NK-92 (cell line): Measurements from ENCODE around the gene RAE1.

Source experiments
- DNase-seq: peaks from one replicate; lab custom pipeline; 2025; ENCODE audit not compliant: unreplicated experiment; lab: John Stamatoyannopoulos, UW

RAE1 gene

DNA sequence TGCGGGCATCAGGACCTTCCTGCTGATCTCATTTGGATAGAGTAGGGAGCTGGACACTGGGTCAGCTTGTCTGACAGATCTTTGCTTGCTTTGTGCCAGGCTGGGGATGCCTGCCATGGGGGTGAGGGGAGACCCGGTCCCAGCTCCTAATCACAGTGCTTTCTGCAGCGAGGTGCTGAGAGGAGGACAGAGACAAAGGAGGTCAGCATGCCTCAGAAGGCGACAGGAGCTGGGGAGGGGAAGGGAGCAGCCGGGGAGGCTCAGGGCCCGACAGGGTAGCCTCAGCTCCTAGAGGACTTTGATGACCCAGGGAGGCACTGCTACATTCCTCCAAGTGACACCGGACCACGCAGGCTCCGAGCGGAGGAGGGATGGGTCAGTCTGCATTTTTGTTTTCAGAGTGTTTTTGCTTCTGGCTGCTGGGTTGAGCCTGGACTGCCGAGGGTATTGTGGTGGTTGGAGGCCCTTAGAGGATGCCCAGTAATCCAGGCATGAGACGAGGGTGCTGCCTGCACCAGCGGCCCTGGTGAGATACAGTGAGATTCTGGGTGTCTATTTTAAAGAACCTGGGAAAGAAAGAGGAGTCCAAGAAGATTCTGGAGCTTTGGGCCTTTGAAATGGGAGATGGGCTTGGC is 48.0 kb downstream of the RAE1 start:
- no peak for DNase-seq

DNA sequence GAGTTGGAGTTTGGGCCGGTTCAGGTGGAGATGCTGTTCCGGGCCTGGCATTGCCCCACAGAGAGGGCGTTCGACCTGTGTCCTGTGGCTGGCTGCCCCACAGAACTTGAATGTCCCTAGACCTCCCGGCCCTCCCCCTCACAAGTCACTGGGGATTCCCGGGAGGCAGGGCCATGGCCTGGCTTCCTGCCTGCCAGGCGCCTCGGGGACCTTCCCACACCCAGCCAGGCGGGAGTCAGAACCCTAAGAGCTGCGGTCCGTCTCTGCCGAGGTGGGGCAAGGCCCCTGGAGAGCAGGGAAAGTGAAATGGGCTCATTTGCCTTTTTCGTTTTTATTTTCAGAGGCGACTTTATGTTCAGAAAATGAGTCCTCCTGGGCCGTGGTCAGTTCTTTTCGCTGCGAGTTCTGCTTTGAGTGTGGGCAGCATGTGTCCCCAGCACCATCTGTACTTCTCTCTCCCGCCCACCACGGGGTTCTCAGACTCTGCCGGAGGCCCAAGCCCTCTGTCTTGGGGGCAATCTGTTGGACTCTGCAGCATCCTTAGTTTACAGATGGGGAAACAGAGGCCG is 48.6 kb downstream of the RAE1 start:
- no peak for DNase-seq

DNA sequence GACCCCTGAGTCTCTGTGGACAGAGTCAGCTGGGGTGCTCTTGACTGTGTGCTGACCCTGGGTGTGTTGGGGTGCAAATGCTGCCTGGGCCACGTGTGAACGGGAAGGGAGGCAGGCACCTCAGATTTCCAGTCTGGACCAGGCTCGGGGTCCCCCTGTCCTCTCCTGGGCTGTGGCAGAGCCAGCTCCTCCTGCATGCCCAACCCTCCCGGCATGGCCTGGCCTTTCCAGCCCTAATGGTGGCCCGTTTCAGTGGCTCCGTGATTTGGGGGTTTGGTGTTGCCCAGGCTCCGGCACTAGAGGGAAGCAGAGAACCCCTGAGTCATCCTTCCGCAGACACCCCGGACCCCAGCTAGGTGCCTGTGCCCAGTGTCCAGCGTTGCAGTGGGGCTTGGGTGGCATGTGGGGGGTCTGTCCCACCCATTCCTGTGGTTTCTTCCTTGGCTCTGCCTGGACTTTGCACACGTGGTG is 49.2 kb downstream of the RAE1 start:
- no peak for DNase-seq

DNA sequence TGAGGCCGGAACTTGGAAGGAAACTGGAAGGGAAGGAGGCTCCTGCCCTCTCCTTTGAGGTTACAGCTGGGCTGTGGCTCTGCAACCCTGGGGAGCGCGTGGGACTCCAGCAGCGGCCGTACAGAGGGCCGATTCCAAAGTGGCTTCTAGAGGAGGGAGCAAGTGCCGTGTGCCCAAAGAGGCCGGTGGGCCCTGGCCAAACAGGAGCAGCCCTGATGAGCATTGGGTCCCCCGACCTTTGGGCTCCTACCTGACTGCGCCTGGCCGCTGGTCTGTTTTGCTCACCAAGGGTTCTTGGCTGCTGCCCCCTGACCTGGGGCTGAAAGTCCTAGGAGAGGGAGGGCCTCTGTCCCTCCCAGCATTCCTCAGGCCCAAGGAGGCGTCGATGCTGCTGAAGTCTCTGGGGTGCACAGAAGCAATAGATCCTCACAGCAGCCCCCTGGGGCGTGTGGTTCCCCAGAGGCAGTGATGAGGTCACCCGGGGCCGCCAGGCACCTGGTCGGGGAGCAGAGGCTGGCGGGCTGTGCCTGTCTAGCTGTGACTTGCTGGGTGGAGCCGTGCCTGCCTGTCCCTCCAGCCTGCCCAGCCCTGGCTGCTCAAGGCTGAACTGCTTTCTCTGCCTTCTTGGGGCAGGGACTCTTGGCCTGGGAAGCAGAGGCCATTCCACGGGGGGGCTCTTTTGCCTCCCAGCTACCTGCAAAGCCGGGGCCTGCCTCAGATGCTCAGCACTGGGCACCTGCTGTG is 49.9 kb downstream of the RAE1 start:
- no peak for DNase-seq

DNA sequence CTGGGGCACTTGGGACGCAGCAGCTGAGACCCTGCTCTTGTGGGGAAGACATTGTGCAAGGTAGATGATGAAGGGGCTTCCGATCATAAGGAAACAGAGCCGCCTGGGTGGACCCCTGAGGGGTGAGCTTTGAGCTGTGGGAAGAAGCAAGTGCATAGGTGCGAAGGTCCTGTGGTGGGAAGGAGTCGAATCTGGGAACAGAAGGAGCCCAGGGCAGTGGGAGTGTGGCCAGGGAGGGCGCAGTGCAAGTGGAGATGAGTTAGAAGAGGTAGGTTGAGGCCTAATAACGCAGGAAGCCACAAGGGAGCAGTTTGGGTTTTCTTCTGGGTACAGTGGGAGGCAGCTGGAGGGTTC is 50.5 kb downstream of the RAE1 start:
- no peak for DNase-seq

DNA sequence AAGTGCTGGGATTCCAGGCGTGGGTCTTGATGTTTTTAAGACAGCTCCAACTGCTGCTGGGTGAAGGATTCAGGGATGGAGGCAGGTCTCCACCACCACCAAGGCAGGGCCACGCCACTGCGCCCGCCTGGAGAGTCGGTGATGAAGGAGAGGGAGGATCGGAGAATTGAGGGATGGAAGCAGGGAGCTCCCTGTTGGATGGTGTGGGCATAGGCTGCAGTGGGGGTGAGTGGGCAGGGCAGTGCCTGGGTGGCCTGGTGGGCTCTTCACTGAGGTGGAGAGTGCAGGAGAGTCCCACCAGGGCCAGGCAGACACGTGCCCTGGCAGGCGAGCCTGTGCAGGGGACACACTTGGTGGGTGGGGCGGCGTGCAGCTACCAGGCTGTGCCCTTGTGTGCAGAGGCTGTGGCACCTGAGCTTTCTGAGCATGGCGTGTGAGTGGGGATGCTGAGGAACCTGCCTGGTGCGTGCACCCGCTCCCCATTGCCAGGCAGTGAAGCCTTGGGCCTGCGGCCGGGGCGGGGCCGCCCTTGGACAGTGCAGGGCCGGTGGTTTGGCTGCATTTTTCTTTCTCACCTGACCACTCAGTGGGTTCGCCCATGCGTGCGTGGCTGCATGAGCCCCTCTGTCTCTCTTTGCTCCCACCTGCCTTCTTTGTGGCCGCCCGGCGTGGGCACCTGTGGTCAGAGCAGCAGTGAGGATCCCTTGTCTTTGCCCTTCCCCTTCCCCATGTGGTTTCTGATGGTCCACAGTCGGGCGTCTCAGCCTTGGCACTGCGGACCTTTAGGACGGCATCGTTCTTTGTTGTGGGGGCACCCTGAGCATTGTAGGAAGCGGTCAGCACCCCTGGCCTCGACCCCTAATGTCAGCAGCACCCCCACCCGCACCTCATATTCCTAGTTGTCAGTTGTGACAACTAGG is 51.4 kb downstream of the RAE1 start:
- no peak for DNase-seq

DNA sequence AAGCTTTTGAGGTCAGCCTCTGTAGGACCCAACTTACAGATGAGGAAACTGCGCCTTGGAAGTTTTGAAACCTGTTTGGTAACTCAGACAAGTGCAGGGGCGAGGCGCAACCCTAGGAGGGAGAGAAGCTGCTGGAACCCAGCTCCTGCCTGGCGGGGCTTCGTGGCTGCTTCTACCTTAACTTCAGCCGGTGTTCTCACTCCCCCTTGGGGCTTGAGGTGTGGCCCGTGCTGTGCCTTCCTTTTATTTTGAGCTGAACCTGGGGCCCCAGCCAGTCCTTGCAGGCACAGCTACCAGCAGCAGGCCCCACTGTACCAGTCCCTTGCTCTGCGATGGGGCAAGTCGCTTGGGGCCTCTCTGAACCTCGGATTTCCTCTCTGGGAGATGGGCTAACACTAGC is 52.2 kb downstream of the RAE1 start:
- DNase-seq: no peak

DNA sequence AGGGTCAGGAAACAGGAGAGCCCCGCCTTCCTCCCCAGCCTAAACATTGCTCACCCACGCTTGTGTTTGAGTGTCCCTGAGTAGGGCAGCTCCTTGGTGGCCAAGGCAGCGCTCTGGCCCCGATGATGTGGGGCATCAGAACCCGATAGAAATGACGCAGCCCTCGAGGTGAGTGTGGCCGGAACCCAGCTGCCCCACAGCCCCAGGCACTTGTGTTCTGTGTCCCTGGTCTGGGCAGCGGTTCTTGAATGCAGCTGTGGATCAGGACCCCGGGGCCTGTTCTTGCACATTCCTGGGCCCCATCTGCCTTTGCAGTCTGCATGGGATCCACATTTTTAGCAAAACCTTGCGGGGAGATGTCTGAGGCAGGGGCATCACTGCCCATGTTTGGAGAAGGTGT is 53.0 kb downstream of the RAE1 start:
- no peak for DNase-seq

DNA sequence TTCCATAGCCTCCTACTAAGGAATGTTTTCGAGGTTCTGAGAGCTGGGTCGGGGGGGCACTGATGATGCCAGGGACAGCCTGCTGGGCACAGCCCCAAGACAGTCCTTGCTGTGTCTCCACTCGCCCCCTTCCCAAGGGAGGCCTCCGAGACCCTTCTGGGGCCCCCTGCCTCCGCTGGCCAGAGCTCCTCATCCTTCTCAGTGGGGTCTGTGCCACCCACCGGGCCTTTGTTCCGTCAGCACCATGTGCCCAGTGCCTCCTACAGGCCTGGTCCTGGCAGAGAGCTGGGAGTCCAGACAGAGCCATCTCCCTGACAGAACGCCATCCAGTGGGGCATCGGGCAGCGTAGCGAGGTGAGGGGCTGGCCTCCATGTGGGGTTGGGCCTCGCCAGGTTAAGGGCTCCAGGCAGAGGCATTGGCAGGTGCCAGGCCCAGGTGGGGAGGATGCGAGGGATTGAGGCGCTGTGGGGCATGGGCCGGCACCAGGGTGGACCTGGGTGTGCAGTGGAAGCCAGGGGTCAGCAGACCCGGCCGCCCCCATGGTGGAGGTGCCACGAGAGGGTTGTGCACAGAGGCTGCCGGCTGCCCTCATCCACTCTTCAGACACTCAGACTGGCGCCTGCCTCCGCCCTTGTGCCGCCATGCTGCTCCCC is 53.5 kb downstream of the RAE1 start:
- DNase-seq: no peak

DNA sequence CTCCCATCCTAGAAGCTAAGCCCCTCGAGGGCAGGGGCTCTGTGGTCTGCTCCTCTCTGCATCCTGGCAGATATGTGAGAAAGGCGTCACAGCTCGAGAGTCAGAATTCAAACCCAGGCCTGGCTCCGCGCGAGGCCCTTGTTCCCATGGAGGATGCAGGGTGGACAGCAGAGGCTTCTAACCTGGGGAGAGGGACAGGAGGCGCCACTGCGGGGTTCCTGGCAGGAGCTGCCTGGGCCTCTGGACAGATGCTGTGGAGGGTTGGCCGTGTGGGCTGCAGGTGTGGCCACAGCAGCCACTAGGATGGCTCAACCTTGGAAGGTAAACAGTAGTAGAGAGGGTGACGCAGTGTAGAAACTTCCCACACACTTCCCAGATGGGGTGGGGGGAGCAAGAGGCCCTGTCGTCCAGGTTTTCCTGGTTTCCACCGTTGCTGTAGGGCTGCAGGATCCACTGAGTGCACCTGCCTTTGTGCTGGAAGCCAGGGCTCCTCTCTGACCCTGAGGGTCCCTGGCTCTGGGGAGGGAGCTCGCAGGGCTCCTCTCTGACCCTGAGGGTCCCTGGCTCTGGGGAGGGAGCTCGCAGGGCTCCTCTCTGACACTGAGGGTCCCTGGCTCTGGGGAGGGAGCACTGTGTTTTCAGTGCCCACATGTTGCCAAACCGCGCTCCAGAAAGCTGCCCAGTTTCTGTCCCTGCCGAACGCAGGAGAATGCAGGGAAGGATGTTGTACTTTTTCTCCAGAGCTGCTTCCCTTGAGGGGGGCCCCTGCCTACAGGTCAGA is 54.4 kb downstream of the RAE1 start:
- no peak for DNase-seq

DNA sequence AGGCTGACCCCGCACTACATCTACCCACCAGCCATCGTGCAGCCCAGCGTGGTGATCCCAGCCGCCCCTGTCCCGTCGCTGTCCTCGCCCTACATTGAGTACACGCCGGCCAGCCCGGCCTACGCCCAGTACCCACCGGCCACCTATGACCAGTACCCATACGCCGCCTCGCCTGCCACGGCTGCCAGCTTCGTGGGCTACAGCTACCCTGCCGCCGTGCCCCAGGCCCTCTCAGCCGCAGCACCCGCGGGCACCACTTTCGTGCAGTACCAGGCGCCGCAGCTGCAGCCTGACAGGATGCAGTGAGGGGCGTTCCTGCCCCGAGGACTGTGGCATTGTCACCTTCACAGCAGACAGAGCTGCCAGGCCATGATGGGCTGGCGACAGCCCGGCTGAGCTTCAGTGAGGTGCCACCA is 56.5 kb downstream of the RAE1 start:
- DNase-seq: no peak

DNA sequence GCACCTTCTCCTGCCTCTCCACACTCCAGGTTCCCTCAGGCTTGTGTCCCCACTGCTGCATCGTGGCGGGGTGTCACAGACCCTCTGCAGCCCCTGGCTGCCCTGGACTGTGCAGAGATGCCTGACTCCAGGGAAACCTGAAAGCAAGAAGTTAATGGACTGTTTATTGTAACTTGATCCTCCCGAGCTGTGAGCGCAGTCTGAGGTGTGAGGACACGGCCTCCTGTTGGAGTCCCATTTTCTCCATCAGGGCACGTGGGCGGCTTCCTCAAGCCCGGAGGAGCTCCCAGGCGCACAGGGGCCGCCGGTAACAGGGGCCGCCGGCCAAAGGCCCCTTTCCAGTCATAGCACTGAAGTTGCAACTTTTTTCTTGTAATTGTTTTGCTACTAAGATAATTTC is 57.1 kb downstream of the RAE1 start:
- no peak for DNase-seq

DNA sequence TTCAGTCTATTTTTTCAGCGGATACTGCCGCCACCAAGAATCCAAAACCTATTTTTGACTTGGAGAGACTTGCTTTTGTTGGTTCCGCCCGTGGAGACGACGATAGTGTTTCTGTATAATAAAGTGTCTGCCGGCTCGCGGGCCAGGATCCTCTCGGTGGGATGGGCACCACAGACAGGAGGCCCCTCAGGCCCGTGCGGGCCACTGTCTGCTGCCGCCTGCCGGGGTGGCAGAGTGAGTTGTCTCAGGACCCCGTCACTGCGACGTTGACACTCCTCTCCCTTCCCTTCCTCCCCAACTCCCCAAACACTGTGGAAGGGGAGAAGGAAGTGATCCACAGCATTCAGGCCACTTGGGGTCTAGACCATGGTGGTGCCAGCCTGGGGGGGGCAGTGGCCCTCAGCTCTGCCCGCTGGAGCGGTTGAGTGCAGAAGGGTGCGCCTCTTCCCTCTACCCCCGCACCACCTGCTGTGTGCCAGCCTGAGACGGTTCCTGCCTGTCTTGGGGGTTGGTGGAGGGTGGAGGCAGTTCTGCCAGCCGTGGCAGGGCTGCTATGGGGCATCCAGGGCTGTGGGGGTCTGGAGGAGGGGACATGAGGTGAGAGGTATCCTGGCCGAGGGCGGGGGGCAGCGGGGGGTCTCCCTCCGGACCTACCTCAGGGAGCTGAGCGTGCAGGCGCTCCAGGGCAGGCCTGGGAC is 57.6 kb downstream of the RAE1 start:
- no peak for DNase-seq

DNA sequence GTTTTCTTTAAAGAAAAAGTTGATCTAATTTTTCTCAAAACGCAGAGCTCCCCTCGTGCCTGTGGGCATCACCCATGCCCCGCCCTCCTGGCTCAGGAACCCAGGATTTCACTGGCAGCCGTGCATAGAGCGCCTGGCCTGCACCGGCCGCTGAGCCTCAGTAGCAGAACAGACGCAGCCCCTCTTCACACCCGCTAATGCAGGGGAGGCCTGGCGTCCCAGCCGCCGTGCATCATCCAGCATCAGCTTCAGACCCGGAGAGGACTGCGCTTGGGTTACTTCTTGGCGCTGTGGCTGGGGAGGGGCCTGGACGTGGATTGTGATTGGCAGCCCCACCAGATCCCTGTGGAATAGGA is 58.2 kb downstream of the RAE1 start:
- DNase-seq: no peak

DNA sequence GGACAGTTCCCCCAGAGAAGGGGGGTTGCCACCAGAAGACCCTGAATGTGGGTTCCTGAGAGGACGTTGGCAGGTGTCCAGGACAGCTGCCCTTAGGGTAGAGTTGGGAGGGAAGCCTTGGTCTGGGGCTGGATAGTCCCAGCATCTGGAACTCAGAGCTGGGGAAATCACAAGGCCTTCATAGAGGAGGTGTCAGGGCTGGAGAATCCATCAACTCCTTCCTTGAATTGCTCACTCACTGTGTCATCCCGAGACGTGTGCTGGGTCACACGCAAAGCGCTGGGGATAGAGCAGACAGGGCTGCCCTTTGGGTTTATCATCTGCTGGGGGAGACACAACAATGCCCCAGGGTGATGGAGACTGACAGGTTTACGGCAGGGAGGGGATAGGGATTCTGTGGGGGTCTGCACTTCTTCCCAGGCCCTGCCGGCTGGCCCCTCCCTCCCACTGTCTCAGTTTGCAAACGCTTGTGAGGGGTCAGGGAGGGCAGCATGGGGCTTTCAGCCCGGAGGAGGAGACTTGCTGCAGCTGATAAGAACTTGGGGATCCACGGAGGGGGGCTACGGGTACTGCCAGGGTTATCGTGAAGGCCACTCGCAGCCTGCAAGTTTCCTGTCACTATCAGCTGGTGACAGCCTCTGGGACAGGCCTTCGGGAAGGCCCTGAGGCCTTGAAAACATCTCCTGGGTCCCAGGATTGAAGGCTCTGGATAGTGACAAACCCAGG is 58.8 kb downstream of the RAE1 start:
- no peak for DNase-seq

DNA sequence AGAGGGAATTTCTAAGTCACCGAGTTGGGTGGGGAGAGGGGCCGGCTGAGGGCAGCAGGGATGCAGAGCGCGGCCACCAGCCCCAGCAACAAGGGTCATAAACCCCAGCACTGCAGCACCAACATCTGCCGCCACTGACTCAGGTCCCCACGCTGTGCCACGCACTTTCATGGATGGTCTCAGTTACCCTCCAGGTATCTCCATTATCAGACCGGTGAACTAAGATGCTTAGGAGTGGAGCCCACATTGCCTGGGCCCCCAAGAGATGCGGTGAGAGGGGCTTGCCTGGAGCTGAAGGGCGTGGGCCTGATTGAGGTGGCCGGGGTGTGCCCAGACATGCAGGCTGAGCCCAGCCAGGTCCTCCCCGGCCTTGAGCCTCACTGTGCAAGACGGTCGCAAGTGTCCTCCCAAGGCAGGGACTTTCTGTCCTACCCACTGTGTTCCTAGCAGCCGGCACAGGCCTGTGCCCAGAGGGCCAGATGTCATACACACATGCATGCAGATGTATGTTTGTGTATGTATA is 59.4 kb downstream of the RAE1 start:
- no peak for DNase-seq

DNA sequence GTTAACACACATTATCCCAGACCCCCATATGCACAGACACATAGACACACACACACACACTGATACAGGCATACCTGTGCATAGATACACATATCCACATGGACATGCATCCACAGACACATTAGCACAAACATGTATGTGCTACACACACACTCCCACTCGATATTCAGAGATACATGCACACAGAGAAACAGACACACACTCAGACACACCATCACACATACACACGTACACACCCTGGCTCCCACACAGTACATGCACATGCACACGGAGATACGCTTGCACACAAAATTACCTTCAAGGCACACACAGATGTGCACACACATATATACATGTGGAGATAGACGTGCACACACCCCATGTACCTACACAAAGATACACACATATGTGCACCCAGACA is 59.9 kb downstream of the RAE1 start:
- DNase-seq: no peak

DNA sequence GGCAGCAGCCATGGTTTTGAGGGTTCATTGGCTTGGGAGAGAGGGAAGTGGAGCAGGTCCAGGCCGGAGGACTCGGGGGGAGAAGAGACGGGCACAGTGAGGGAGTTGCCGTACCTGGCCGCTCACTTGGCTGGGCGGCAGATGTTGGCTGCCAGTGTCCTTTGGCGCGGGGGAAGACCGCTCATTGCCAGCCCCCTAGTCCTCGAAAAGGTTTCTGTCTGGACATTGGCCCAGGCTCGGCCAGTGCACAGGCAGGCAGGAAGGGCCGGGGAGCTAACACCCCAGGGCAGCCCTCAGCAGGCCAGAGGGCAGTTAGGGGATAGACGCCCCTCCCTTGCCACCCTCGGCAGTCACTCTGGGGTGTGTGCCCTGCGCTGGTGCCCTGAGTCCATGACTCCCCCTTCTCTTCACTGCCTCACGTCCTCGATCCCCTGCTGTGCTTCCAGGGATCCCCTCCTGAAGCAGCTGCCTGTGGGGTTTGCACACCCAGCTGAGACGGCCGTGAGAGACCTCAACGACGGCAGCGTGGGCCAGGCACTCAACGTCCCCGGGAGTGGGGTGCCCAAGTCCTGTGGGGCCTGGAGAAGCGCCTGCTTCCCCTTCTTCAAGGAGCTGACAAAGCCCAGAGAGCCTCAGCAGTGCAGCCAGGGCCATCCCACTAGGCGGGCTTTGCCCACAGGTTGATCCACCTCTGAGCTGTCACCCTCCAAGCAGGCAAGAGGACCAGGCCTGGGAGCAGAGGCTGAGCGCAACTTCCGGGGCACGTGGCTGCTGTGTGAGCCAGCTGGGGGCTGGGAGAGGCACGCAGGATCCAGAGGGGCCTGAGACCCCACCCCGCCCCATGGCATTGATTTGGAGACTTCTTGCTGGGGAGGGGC is 60.6 kb downstream of the RAE1 start:
- no peak for DNase-seq
